Activated CD8-positive, alpha-beta T cell treated with anti-CD3 and anti-CD28 coated beads, Interleukin-2, amount 10 ng/mL, durations not matched to agents 7 days and 5 days (primary cell): Measurements from ENCODE around the gene DOCK1. TPM values are rescaled to one million over a fixed set of nuclear protein-coding genes. Genes with fewer than 3 reads are reported as not detected.
A peak's percentile ranks its signal among the peaks of the same experiment; 100 is the strongest.
"Not testable (repeated sequence)": the region's sequence is repeated elsewhere in the genome, so short reads cannot be mapped to it uniquely, and the experiment has no call there.

Source experiments
- ATAC-seq: fragments of 150-1000 bp; cut with Tn5 transposase; one replicate; pipeline ENCODE4 v1.10.0; 2021; ENCODE audit warnings: moderate library complexity
- CTCF ChIA-PET: fragments of 350-600 bp; sonication (Branson Sonifier 250); formaldehyde crosslinking; loops from one replicate; lab custom pipeline; 2021; ENCODE audit warnings: antibody characterized with exemption; lab: Charles Lee
- POLR2A ChIA-PET: fragments of 350-600 bp; sonication (Branson Sonifier 250); formaldehyde crosslinking; loops from one replicate; lab custom pipeline; 2021; ENCODE audit warnings: antibody characterized with exemption; lab: Charles Lee
- DNase-seq: peaks from one replicate; pipeline ENCODE4 v3.0.0-alpha.2; 2020
- H3K27ac Mint-ChIP-seq: one replicate; pipeline ENCODE4 v1.8.0; 2021; ENCODE audit warnings: mild to moderate bottlenecking, mixed read lengths
- H3K27me3 Mint-ChIP-seq: one replicate; pipeline ENCODE4 v1.8.0; 2021; ENCODE audit warnings: low read depth, mixed read lengths
- H3K36me3 Mint-ChIP-seq: one replicate; pipeline ENCODE4 v1.8.0; 2021; ENCODE audit warnings: low read depth, mixed read lengths
- H3K4me1 Mint-ChIP-seq: one replicate; pipeline ENCODE4 v1.8.0; 2021; ENCODE audit warnings: low read depth, mixed read lengths
- H3K4me3 Mint-ChIP-seq: one replicate; pipeline ENCODE4 v1.8.0; 2021; ENCODE audit warnings: mild to moderate bottlenecking, mixed read lengths
- H3K9me3 Mint-ChIP-seq: one replicate; pipeline ENCODE4 v1.8.0; 2022; ENCODE audit warnings: mixed read lengths; ENCODE audit not compliant: insufficient read depth
- total RNA-seq, 2 experiments: library from RNA; stranded (reverse); gene quantifications; one replicate each; pipeline ENCODE4 v1.2.3, GENCODE V29; 2021

DOCK1 gene
- total RNA-seq, 2 experiments from 2014 or later, result not detected

GRCh38 chr10:126905776-126906703 is 812 bp downstream of the DOCK1 start:
- H3K9me3 Mint-ChIP-seq, result no peaks in the 10 kb centered on the region
- no peak overlapping the region for H3K27ac Mint-ChIP-seq
- H3K36me3 Mint-ChIP-seq, result no peaks in the 10 kb centered on the region
- H3K4me3 Mint-ChIP-seq, result peak overlapping the region; percentile 36
- ChIA-PET POLR2A (no interaction called here), CTCF (no interaction called here)
- ATAC-seq (no peak), DNase-seq (no peak)
- H3K27me3 Mint-ChIP-seq, result peaks cover 15% of the 10 kb centered on the region
- H3K4me1 Mint-ChIP-seq, result peaks cover 6% of the 10 kb centered on the region

GRCh38 chr10:126906704-126907422 is 1.6 kb downstream of the DOCK1 start:
- POLR2A ChIA-PET, result no interaction called here
- Mint-ChIP-seq H3K36me3 (no peaks in the 10 kb centered on the region), H3K4me3 (peak overlapping the region; percentile 36), H3K27me3 (peaks cover 15% of the 10 kb centered on the region), H3K27ac (no peak overlapping the region), H3K9me3 (no peaks in the 10 kb centered on the region), H3K4me1 (peaks cover 6% of the 10 kb centered on the region)
- CTCF ChIA-PET, result no interaction called here
- DNase-seq, result no peak
- ATAC-seq, result no peak

- peaks cover 15% of the 10 kb centered on the region for H3K27me3 Mint-ChIP-seq
- H3K4me3 Mint-ChIP-seq, result no peak overlapping the region
- no peak overlapping the region for H3K27ac Mint-ChIP-seq
- H3K36me3 Mint-ChIP-seq, result no peaks in the 10 kb centered on the region
- DNase-seq (no peak), ATAC-seq (no peak)
- H3K9me3 Mint-ChIP-seq, result no peaks in the 10 kb centered on the region
- ChIA-PET CTCF (no interaction called here), POLR2A (no interaction called here)
- peaks cover 6% of the 10 kb centered on the region for H3K4me1 Mint-ChIP-seq
Observed at GRCh38 chr10:126907423-126907970, 2.3 kb downstream of the DOCK1 start.

GRCh38 chr10:126908225-126908624 is 3.0 kb downstream of the DOCK1 start:
- POLR2A ChIA-PET, result no interaction called here
- H3K27ac Mint-ChIP-seq, result no peak overlapping the region
- no peaks in the 10 kb centered on the region for H3K36me3 Mint-ChIP-seq
- CTCF ChIA-PET, result no interaction called here
- H3K27me3 Mint-ChIP-seq, result peaks cover 15% of the 10 kb centered on the region
- DNase-seq, result no peak
- no peaks in the 10 kb centered on the region for H3K9me3 Mint-ChIP-seq
- no peak for ATAC-seq
- H3K4me1 Mint-ChIP-seq, result peaks cover 6% of the 10 kb centered on the region
- H3K4me3 Mint-ChIP-seq, result no peak overlapping the region

- DNase-seq, result no peak
- no peak overlapping the region for H3K27ac Mint-ChIP-seq
Observed at GRCh38 chr10:126908729-126909128, 3.5 kb downstream of the DOCK1 start.

GRCh38 chr10:126909147-126909546 is 3.9 kb downstream of the DOCK1 start:
- DNase-seq, result no peak
- CTCF ChIA-PET, result no interaction called here
- POLR2A ChIA-PET, result no interaction called here
- Mint-ChIP-seq H3K27me3 (peaks cover 14% of the 10 kb centered on the region), H3K4me3 (no peak overlapping the region), H3K9me3 (no peaks in the 10 kb centered on the region), H3K4me1 (peaks cover 6% of the 10 kb centered on the region), H3K27ac (no peak overlapping the region), H3K36me3 (no peaks in the 10 kb centered on the region)
- no peak for ATAC-seq

More at GRCh38 chr10:126908729-126909128, 3.5 kb downstream of the DOCK1 start:
- H3K36me3 Mint-ChIP-seq, result no peaks in the 10 kb centered on the region
- H3K4me1 Mint-ChIP-seq, result peaks cover 6% of the 10 kb centered on the region
- ChIA-PET POLR2A (no interaction called here), CTCF (no interaction called here)
- no peak overlapping the region for H3K4me3 Mint-ChIP-seq
- H3K9me3 Mint-ChIP-seq, result no peaks in the 10 kb centered on the region
- ATAC-seq, result no peak
- peaks cover 15% of the 10 kb centered on the region for H3K27me3 Mint-ChIP-seq

- no peak for ATAC-seq
- Mint-ChIP-seq H3K27me3 (peaks cover 7% of the 10 kb centered on the region), H3K36me3 (no peaks in the 10 kb centered on the region), H3K9me3 (no peaks in the 10 kb centered on the region), H3K4me3 (no peak overlapping the region), H3K4me1 (peaks cover 6% of the 10 kb centered on the region), H3K27ac (no peak overlapping the region)
- ChIA-PET POLR2A (no interaction called here), CTCF (no interaction called here)
- no peak for DNase-seq
Observed at GRCh38 chr10:126910196-126910595, 5.0 kb downstream of the DOCK1 start.

GRCh38 chr10:126910798-126911197 is 5.6 kb downstream of the DOCK1 start:
- ATAC-seq (no peak), DNase-seq (no peak)
- no peaks in the 10 kb centered on the region for H3K9me3 Mint-ChIP-seq
- H3K27ac Mint-ChIP-seq, result no peak overlapping the region
- peaks cover 4% of the 10 kb centered on the region for H3K4me1 Mint-ChIP-seq
- peaks cover 5% of the 10 kb centered on the region for H3K27me3 Mint-ChIP-seq
- CTCF ChIA-PET, result no interaction called here
- H3K36me3 Mint-ChIP-seq, result no peaks in the 10 kb centered on the region
- H3K4me3 Mint-ChIP-seq, result no peak overlapping the region
- POLR2A ChIA-PET, result no interaction called here

GRCh38 chr10:126911301-126911700 is 6.1 kb downstream of the DOCK1 start:
- peaks cover 4% of the 10 kb centered on the region for H3K4me1 Mint-ChIP-seq
- H3K36me3 Mint-ChIP-seq, result no peaks in the 10 kb centered on the region
- ChIA-PET CTCF (no interaction called here), POLR2A (no interaction called here)
- H3K4me3 Mint-ChIP-seq, result no peak overlapping the region
- peaks cover 4% of the 10 kb centered on the region for H3K27me3 Mint-ChIP-seq
- no peak overlapping the region for H3K27ac Mint-ChIP-seq
- no peaks in the 10 kb centered on the region for H3K9me3 Mint-ChIP-seq
- ATAC-seq (no peak), DNase-seq (no peak)

GRCh38 chr10:126913316-126913715 is 8.1 kb downstream of the DOCK1 start:
- ChIA-PET CTCF (no interaction called here), POLR2A (no interaction called here)
- no peak for DNase-seq
- Mint-ChIP-seq H3K27me3 (no peaks in the 10 kb centered on the region), H3K4me3 (no peak overlapping the region), H3K4me1 (no peaks in the 10 kb centered on the region), H3K36me3 (no peaks in the 10 kb centered on the region), H3K9me3 (no peaks in the 10 kb centered on the region), H3K27ac (no peak overlapping the region)
- ATAC-seq, result no peak

- H3K36me3 Mint-ChIP-seq, result no peaks in the 10 kb centered on the region
- CTCF ChIA-PET, result no interaction called here
- no peak overlapping the region for H3K4me3 Mint-ChIP-seq
- no peaks in the 10 kb centered on the region for H3K27me3 Mint-ChIP-seq
- DNase-seq (no peak), ATAC-seq (no peak)
- H3K4me1 Mint-ChIP-seq, result no peaks in the 10 kb centered on the region
- no peaks in the 10 kb centered on the region for H3K9me3 Mint-ChIP-seq
- POLR2A ChIA-PET, result no interaction called here
- no peak overlapping the region for H3K27ac Mint-ChIP-seq
Observed at GRCh38 chr10:126914561-126914960, 9.3 kb downstream of the DOCK1 start.

- H3K4me1 Mint-ChIP-seq, ATAC-seq, H3K27ac Mint-ChIP-seq, H3K36me3 Mint-ChIP-seq, H3K27me3 Mint-ChIP-seq, H3K4me3 Mint-ChIP-seq, CTCF ChIA-PET, POLR2A ChIA-PET, DNase-seq, H3K9me3 Mint-ChIP-seq: not testable (repeated sequence)
Observed at GRCh38 chr10:126916952-126917351, 11.7 kb downstream of the DOCK1 start.
